Esophagus muscularis mucosa (tissue), 4 donors: Measurements from ENCODE around the gene PRKN. TPM values are rescaled to one million over a fixed set of nuclear protein-coding genes. Genes with fewer than 3 reads are reported as not detected.

Experiments used
- DNase-seq: peaks from one replicate; pipeline ENCODE4 v3.0.0-alpha.2; 2017; ENCODE audit errors: extremely low spot score
- H3K27ac ChIP-seq, 4 donors: fragments of 200-600 bp; sonication (generic); replicated peaks in 1 of 4; 1 replicate in 3 of 4; 2 replicates in 1 of 4; pipeline ENCODE4 v1.5.1; 2016 to 2019; ENCODE audit warnings: mild to moderate bottlenecking in 1 of 4
- H3K27me3 ChIP-seq, 4 donors: fragments of 200-600 bp; sonication (generic); one replicate each; pipeline versions ENCODE4 v1.5.1 to v1.6.0; 2016 to 2019
- H3K36me3 ChIP-seq, 4 donors: fragments of 200-600 bp; sonication (generic); one replicate each; pipeline ENCODE4 v1.5.1; 2016 to 2019
- H3K4me1 ChIP-seq, 4 donors: fragments of 200-600 bp; sonication (generic); one replicate each; pipeline ENCODE4 v1.5.1; 2016 to 2019
- H3K4me3 ChIP-seq, 4 donors: fragments of 200-600 bp; sonication (generic); 1 replicate in 2 of 4; 2 replicates in 2 of 4; pipeline ENCODE4 v1.5.1; 2016 to 2019; ENCODE audit warnings: mild to moderate bottlenecking in 4 of 4, moderate library complexity in 1 of 4
- H3K9me3 ChIP-seq, 4 donors: fragments of 200-600 bp; sonication (generic); 1 replicate in 3 of 4; 2 replicates in 1 of 4; pipeline ENCODE4 v1.5.1; 2016 to 2019
- EP300 ChIP-seq: sonication (generic); formaldehyde crosslinking; IDR thresholded peaks from one replicate; pipeline ENCODE4 v1.6.1; 2017; ENCODE audit warnings: antibody characterized with exemption
- POLR2A ChIP-seq: fragments of 450-650 bp; IDR thresholded peaks from one replicate; pipeline ENCODE4 v1.6.1; 2017; ENCODE audit warnings: antibody characterized with exemption, moderate library complexity, mild to moderate bottlenecking, low read depth
- POLR2AphosphoS5 ChIP-seq, 2 donors: sonication (generic); formaldehyde crosslinking; IDR thresholded peaks; one replicate each; pipeline ENCODE4 v1.6.1; 2017; ENCODE audit warnings: antibody characterized with exemption in 2 of 2
- WGBS: methylation state at CpG from one replicate; pipeline ENCODE4 v1.1.5; 2018; 5-methylcytosine and 5-hydroxymethylcytosine counted together
- intact Hi-C: fragments of 100-400 bp; cut with DNase I; formaldehyde crosslinking; loops from one replicate; pipeline ENCODE4 v1.15.1; 2023
- total RNA-seq, 4 donors: library from RNA; depleted of rRNA; stranded (reverse); fragments of >200 nt; gene quantifications; one replicate each; pipeline versions ENCODE4 v1.1.0 to v1.2.1, GENCODE V29; 2016
- TF ChIP-seq, protein P1 (sequence below), 3 experiments: fragments of 200-600 bp in 2 of 3; fragments of 450-650 bp in 1 of 3; sonication (generic) in 2 of 3; IDR thresholded peaks; one replicate each; pipeline ENCODE4 v1.5.1; 2017 to 2019; ENCODE audit warnings: antibody characterized with exemption in 3 of 3, mild to moderate bottlenecking in 2 of 3, moderate library complexity in 1 of 3

Gene PRKN
- total RNA-seq, 4 donors from 2014 or later: 9.6 to 14.5 (median 10.8) TPM

GRCh38 chr6:161732594-161732993 is 995.0 kb downstream of the PRKN start:
- no peak for TF ChIP-seq EP300
- TF ChIP-seq POLR2A: no peak
- TF ChIP-seq POLR2AphosphoS5 (IDR thresholded peaks at IDR 0.05): no peak
- TF ChIP-seq, protein P1, sequence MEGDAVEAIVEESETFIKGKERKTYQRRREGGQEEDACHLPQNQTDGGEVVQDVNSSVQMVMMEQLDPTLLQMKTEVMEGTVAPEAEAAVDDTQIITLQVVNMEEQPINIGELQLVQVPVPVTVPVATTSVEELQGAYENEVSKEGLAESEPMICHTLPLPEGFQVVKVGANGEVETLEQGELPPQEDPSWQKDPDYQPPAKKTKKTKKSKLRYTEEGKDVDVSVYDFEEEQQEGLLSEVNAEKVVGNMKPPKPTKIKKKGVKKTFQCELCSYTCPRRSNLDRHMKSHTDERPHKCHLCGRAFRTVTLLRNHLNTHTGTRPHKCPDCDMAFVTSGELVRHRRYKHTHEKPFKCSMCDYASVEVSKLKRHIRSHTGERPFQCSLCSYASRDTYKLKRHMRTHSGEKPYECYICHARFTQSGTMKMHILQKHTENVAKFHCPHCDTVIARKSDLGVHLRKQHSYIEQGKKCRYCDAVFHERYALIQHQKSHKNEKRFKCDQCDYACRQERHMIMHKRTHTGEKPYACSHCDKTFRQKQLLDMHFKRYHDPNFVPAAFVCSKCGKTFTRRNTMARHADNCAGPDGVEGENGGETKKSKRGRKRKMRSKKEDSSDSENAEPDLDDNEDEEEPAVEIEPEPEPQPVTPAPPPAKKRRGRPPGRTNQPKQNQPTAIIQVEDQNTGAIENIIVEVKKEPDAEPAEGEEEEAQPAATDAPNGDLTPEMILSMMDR (IDR thresholded peaks at IDR 0.05): no peak
- Histone ChIP-seq H3K4me3 (no peak overlapping the region), H3K4me1 (no peaks in the 10 kb centered on the region), H3K36me3 (no peaks in the 10 kb centered on the region), H3K27me3 (no peaks in the 10 kb centered on the region), H3K27ac (no peak overlapping the region), H3K9me3 (no peaks in the 10 kb centered on the region)
- no peak for DNase-seq
- 93% methylated on average over 3 of the region's 3 CpGs for WGBS
- intact Hi-C loops: no loop called here

DNA sequence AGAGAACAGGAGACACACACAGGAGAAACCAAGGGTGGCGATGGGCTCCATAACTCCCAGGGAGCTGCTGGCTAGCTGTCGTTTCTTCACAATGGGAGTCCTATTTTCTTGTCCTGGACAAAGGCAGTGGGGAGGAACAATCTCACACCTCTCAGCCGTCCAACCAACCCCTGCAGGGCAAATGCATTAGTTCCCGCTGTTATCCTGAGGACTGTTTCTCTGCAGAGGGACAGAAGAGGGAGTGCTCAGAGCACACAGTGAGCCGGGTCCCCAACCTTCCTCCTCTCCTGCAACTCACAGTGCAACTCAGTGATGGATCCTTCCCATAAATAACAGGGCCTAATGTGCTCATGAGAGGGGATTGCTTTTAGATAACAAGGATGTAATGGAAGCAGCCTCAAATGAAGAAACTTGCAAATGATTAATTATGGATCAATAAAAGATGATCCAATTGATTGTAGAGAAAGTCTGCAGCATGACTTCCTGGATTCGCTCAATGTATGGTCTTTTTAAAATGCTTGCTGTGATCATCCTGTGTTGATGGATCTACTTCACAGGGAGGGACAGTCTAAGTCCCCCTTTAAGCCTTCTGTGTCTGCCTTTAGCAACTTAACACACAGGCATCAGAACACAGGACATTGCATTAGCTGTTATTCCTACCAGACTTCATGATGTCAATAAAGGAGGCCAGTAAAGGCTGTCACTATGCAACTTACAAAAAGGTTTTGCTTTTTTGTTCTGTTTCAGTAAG is 1000.3 kb downstream of the PRKN start:
- no peak for DNase-seq
- Histone ChIP-seq H3K27ac (no peak overlapping the region), H3K27me3 (no peaks in the 10 kb centered on the region), H3K9me3 (no peaks in the 10 kb centered on the region), H3K4me1 (no peaks in the 10 kb centered on the region), H3K4me3 (no peak overlapping the region), H3K36me3 (no peaks in the 10 kb centered on the region)
- intact Hi-C loops: no loop called here
- TF ChIP-seq, protein P1 (IDR thresholded peaks at IDR 0.05): no peak
- TF ChIP-seq POLR2A: no peak
- TF ChIP-seq EP300: no peak
- TF ChIP-seq POLR2AphosphoS5 (IDR thresholded peaks at IDR 0.05): no peak
- WGBS: 74% methylated on average over 6 of the region's 6 CpGs

GRCh38 chr6:161722394-161722793 is 1005.2 kb downstream of the PRKN start:
- Histone ChIP-seq H3K4me1 (no peaks in the 10 kb centered on the region), H3K27me3 (no peaks in the 10 kb centered on the region), H3K27ac (no peak overlapping the region), H3K9me3 (no peaks in the 10 kb centered on the region), H3K4me3 (no peak overlapping the region), H3K36me3 (no peaks in the 10 kb centered on the region)
- TF ChIP-seq EP300 (no peak), POLR2AphosphoS5 (IDR thresholded peaks at IDR 0.05) (no peak), POLR2A (no peak)
- TF ChIP-seq, protein P1 (IDR thresholded peaks at IDR 0.05): no peak
- no peak for DNase-seq
- intact Hi-C loops: no loop called here
- WGBS: 88% methylated on average over 3 of the region's 3 CpGs

DNA sequence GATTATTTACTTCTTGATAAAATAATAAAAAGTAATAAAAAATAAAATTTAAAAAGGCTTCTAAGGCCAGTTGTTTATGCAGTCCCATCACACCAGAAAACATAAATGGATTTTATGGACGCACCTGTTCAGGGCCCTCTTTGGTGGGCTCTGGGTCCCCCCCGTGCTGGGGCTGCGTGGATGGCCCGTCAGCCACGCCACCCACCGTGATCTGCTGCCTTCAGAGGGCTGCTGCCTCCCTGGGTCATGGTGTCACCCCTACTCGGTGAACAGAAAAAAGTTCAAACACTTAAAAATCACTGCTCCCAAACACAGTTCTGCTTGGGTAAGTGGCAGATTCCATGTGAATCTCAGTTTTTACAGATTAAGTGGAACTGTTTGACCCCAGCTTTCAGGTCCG is 1006.1 kb downstream of the PRKN start:
- Histone ChIP-seq H3K4me1 (no peaks in the 10 kb centered on the region), H3K9me3 (no peaks in the 10 kb centered on the region), H3K36me3 (no peaks in the 10 kb centered on the region), H3K27ac (no peak overlapping the region), H3K27me3 (no peaks in the 10 kb centered on the region), H3K4me3 (no peak overlapping the region)
- WGBS: 79% methylated on average over 8 of the region's 8 CpGs
- peak; percentile 84 for DNase-seq
- intact Hi-C loops: no loop called here
- TF ChIP-seq POLR2A (no peak), EP300 (no peak), POLR2AphosphoS5 (IDR thresholded peaks at IDR 0.05) (no peak)
- TF ChIP-seq, protein P1 (IDR thresholded peaks at IDR 0.05): no peak

- Histone ChIP-seq H3K27me3 (no peaks in the 10 kb centered on the region), H3K36me3 (no peaks in the 10 kb centered on the region), H3K4me1 (no peaks in the 10 kb centered on the region), H3K4me3 (no peak overlapping the region), H3K27ac (no peak overlapping the region), H3K9me3 (no peaks in the 10 kb centered on the region)
- WGBS: 72% methylated on average over 3 of the region's 3 CpGs
- DNase-seq: no peak
- intact Hi-C loops: no loop called here
- TF ChIP-seq POLR2AphosphoS5 (IDR thresholded peaks at IDR 0.05): no peak
- TF ChIP-seq, protein P1 (IDR thresholded peaks at IDR 0.05): no peak
- no peak for TF ChIP-seq EP300
- no peak for TF ChIP-seq POLR2A
Observed at GRCh38 chr6:161716176-161716575, 1011.4 kb downstream of the PRKN start.
